GM18870 (cell line): ENCODE measurements around the gene KAT2B.

Experiments
- ATAC-seq: cut with Tn5 transposase; IDR thresholded peaks from one replicate; pipeline ENCODE4 v1.9.1; 2021; ENCODE audit warnings: moderate library complexity; ENCODE audit not compliant: unreplicated experiment

The KAT2B gene

DNA sequence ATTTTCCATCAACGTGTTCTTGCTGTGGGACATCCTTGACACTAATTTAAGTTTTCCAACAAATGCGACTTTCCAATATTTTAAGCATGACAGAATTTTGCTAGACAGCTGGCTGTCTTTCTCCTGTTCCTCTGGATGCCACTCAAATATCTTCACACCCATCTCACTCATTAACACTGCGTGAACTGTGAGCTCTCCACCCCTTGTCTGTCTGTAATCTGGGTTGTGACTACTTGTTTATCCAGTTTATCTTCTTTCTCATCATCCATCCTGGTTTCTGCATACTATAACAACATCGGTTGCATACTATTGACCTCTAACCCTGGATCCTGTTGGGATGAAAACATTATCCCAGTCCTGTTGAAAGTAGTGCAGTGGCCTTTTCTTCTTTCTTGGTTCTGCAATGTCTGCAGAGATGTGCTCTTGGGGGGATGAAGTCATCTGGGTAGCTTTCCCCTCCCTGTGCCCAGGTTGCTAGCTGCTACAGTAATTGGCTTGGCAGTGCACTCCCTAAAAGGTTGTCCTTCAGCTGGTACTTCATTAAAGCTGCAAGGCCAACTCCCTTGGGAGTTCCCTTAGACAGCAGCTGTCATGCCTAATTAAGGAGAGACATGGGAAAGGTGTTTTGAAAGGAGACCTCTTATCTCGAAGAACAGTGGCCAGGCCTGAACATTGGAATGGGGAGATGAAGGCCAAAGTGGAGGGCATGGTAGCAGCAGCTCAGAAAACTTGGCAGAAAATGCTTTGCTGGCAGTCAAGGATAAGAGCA lies 24.7 kb downstream of the KAT2B start:
- ATAC-seq, result no peak

DNA sequence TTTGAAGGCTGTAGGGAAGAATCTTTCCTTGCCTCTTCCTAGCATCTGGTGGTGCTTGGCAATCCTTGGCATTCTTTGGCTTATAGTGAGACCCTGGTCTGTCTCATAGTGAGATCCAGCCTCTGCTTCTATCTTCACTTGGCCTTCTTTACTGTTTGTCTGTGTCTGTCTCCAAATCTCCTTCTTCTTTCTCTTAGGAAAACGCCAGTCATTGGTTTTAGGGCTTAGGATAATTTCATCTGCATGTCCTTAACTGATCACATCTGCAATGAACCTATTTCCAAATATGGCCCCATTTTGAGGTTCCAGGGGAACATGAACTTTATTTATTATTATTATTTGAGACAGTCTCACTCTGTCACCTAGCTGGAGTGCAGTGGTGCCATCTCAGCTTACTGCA lies 25.8 kb downstream of the KAT2B start:
- ATAC-seq, result no peak

DNA sequence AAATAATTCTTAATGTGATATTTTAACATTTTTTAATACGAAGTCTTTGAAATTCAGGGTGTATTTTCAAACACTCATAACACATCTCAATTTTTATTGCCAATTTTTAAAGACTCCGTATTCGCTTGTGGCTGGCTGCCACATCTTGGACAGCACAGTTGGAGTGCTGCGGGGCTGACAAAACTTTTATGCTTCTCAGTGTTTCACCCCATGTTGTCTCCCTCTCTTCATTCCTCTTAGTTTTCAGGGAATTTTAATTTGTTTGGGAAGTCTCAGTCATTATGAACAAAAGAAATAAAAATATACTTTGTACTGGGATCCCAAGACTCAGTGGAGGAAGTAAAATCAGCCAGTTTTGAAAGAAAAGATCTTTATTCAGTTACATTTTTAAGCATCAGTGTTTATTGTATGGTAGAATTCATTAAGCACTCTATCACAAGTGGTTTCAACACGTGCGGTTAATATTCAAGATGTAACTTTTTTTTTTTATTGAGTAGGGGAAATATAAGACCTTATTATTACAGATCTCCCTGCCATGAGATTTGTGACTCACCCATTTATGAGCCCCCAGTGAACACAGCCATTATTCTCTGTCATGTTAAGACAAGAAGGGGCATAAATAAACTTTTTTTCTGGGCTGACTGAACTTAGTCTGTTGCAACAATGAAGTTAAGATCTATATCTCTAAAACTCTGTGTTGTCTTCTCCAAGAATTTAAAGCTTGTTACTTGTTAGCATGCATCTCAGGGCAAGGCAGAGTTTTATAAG lies 26.8 kb downstream of the KAT2B start:
- no peak for ATAC-seq

DNA sequence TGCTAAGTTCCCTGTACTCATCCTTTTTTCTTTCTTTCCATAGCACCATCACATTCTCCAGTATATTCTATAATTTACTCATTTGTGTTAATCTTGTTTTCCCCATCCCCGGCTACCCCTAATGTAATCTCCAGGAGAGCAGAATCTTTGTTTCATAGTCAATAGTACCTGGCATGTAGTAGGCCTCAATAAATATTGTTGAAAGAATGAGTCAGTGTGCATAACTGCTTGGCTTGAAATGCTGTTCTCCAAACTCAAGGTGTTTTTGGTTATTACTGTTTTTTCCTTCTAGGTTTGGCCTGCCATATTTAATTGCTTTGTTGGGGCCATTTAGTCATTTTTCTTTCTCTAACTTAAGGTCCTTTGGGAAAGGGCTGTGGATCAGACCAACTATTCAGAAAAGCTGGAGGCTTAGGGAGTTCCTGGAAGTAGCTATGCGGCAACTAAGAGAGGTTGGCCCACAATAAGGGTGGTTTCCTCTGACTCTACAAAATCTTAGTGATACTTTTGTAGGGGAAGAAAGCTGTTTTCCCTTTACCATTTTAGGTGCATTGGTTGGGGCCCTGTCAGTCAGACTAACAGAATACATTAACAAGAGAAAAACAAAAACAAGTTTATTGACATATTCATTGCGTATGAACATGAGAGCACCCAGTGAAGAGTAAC lies 28.4 kb downstream of the KAT2B start:
- ATAC-seq, result no peak

DNA sequence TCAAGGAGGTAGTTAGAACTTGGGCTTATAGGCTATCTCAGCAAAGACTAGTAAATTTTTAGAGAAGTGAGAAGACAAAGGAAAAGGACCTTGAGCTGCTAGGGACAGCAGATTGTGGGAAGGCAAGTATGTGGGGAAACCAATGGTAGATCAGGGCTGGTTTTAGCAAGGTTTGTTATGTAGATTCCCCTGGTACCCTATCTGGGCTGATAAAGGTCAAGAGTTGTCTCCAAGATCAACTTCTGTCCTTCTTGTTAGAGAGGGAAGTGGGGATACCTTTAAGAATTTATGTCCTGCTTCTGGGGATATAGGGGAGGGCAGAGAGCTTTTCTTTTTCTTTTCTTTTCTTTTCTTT lies 28.9 kb downstream of the KAT2B start:
- no peak for ATAC-seq

DNA sequence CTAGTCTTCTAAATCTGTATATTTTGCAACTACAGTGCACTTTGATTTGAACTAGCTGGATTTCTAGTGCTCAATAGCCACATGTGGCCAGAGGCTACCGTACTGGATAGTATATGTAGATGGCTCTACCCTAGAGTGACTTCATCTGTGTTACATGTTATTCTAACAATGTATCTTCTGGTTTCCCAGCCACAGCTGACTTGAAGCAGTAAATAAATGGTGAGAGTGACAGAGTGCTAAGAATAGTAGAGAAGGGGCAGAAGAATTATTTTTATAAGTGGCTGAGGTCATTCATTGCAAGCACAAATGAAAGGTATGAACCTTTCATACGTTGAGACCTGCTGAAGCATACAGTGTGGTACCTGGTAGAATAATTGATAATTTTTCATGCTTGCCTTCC lies 30.9 kb downstream of the KAT2B start:
- no peak for ATAC-seq

DNA sequence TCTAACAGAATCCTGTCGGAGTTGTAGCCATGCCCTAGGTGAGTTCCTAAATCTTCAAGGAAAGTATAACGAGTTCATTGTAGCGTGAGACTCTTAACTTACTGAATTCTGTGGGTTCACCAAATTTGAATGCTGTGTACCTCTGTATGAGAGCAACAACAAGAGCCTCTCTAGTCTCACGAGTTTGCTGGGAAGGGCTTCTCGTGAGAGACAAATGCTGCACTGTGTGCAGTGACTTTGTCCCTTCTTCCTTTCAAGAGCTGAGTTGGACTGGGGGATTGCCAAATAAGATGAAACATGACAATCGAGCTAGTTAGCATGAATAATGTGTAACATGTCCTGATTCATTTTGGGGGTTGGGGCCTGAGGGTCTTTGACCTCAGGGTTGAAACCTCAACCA lies 32.2 kb downstream of the KAT2B start:
- ATAC-seq, result no peak

DNA sequence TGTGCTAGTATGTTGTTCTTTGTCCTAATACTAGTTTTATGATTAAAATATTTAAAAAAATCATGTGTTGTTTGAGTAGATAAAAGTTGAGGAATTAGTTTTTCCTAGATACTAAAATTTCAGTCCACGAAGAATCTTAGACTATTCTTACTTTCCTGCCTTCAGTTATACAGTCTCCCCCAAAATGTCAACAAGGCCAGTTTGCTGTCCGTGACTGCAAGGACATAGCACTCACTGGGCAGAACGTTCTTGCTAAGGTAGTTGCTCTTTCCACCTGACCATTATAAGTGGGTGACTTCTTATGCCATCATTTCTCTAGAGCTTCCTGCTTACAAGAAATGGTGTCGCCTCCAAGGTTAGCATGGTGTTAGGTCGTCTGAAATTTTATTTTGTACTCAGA lies 32.8 kb downstream of the KAT2B start:
- no peak for ATAC-seq

DNA sequence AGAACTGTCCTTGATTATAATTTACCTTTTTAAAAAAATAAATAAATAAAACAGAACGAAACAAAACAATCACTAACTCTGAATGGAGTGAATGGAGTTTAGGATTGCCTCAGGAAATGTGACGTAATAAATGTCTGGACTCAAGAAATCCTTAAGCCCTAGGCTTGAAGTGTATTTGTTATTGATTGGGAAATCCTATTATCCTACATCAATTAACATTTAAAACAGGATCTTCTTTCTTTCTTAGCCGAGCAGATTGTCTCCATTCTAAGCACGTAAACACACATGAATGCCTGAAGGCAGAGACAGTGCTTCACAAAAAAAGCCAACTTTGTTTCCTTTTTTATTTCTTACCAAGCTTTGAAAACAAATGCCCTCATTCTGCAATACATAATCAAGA lies 33.4 kb downstream of the KAT2B start:
- no peak for ATAC-seq

DNA sequence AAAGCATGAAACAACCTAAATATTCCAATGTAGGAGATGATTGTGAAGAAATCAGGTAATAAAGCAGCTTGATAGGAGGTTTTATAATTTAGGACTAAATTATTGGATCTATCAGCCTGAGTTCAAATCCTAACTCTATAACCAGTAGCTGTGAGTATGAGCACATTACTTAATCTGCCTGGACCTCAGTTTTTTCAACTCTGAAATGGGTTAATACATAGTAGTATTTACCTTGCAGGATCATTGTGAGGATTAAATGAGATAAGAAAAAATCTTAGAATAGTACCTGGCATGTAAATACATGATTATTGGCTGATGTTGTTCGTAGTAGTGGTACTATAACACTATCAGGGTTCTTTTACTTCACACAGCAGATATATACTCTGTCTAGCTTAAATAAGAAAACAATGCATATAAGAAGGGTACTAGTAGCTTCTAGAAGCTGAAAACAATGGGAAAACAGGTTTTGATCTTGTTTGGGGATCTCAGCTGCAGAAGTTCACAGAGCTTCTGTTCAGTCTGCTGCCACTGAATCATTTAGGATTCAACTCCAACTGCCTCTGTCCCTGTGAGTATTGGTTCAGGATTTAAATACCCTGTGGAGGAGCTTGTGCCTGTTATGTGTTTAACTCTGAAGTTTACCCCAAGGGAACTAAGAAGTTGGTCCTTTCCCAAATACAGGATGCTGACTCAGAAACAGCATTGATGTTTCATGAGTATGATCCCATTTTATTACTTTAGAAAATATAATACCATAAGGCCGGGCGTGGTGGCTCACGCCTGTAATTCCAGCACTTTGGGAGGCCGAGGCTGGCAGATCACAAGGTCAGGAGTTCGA lies 34.2 kb downstream of the KAT2B start:
- ATAC-seq, result no peak

DNA sequence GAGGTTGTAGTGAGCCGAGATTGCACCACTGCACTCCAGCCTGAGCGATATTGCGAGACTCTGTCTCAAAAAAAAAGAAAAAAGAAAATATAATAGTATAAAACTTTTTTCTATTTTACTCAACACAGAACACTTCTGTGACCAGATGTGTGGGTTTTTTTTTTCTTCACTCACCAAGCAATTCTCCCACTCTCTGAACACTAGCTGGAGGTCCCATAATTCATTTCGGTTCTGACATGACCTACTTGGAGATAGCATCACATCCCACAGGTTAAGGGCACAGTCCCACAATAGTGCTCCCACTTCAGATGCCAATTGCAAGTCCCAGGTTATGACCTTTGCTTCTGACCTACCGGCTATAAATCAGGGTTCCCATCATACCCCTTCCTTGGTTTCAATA lies 35.0 kb downstream of the KAT2B start:
- ATAC-seq, result no peak

DNA sequence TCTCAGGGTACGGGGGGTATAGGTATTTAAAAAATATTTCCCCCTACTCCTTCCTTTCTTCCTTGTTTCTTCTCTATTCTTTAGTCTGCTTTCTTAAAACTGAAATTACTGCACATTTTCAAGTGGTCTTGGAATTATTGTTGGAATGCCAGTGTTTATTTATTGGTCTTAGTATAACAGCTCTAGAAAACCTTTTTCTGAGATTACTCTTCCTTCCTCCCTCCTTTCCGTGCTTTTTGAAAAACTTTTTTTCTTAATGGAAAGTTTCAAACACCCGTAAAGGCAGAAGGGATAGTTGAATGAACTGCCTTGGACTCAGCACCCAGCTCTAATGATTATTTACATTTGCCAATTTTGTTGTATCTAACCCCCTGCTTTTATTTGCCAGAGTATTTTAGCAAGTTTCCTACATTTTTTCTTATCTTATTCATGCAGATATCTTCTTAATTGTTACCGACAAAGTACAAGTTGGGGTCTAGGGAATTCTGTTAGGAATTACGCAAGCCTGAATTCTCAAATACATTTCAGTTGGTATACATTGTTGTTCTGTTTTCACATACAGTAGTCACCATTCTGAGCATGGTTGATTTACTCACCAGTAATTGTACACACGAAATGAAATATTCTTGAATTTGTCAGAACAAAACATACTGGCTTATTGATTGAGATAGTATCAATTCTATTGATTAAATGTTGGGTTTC lies 36.2 kb downstream of the KAT2B start:
- ATAC-seq, result no peak

DNA sequence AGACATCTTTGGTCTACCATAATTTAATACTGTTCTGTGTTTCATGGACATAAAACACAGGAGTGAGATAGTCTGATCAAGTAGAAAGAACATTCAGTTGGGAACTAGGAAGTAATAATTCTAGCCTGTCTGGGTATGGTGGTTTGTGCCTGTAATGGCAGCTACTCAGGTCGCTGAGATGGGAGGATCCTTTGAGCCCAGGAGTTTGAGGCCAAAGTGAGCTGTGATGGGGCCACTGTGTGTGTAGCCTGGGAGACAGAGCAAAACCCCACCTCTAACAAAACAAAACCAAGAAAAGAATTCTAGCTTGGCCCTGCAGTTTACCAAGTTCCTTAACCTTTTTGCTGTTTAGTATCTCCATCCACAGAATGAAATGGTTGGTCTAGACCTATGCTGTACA lies 36.8 kb downstream of the KAT2B start:
- no peak for ATAC-seq

DNA sequence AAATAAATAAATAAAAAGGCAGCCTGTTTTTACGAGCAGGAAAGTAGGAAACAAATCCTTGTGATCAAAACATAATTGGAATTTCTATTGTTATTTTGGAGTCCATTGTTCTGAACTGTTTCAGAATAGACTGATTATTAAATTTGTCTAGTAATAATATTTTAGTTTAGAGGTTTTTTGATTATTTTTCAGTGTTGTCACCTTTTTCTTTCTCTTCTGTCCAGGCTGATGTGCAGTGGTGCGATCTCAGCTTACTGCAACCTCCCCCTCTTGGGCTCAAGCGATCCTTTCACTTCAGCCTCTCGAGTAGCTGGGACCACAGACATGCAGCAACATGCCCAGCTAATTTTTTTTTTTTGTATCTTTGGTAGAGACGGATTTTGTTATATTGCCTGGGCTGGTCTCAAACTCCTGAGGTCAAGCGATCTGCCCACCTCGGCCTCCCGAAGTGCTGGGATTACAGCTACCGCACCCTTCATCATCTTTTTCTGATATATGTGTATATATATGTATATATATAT lies 38.0 kb downstream of the KAT2B start:
- no peak for ATAC-seq

DNA sequence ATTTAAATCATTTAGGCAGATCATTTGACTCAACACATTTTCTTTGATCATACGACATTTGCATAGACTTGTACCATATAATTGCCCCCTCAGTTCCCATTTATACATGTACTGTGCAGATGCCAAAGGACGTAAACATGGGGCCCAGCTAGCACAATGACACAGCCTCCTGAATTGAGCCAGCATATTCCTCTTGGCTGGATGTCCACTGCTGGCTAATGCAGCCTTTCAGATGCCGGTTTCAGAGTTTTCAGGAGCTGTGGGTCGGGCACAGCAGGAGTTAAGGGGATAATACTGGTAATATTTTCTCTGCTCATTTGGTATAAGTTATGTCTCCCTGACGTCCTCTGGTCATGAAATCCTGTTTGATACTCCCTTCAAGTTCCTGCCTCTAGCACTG lies 39.4 kb downstream of the KAT2B start:
- ATAC-seq, result no peak

DNA sequence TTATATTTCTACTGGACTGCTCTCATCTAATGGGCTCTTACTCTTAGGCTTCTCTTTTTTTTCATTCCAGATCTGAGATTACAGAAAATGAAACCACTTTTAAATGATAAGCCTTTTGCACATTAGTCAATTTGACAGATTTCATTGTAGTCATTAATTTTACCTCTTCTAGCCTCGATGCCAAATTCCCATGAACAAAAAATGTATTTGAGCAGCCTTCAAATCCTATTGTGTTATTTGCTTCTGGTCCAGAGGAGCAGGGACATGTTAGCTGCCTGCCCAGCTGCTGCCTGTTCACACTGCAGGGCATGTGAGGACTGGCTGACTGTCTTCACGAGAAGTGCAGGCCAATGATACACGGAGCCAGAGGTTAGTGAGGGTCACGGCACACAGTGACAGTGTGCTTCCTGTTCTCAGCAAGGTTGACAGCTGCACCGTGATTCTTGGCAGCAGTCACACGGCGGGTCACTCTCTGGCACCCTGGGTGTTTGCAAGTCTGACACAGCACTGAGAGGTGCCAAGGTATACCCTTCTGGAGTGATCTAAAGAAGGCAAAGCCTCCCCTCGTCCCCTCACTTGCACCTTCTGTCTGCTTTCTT lies 40.8 kb downstream of the KAT2B start:
- peak; percentile 64 for ATAC-seq

DNA sequence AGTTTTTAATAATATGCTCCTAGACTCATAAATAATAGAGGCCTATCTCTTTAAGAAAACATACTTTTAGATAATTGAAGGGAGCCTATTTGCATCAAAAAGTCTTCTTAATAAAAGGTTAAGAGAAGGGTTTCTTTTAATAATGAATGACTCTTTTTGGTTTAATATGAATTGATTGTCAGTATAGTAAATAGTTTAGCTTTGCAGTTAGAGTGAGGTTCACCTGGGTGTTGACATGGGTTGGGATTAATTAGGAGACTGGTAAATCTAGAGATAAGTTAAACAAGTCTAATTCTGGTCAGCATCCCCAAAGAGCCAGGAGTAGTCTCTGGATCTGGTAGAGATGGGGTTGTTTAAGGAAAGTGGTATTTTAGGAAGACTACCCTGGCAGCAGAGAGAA lies 43.0 kb downstream of the KAT2B start:
- ATAC-seq, result no peak

DNA sequence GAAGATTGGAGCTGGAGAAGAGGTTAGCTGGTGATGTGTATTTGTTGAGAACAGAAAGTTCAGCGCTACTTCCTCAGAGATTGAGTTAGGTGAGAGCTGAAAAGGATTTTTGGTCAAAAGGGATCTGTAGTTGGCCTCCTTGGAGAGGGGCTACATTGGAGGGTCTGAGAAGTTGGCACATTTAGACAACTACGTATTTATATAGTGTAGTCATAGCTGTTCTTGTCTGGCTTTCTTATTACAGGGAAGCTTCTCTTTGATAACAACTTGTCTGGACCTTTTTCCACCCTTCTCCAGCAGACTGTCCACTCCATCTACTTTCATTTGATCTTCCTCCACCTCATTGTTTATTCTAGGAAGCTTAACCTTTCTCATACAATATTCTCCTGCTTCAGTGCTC lies 43.7 kb downstream of the KAT2B start:
- ATAC-seq, result no peak

DNA sequence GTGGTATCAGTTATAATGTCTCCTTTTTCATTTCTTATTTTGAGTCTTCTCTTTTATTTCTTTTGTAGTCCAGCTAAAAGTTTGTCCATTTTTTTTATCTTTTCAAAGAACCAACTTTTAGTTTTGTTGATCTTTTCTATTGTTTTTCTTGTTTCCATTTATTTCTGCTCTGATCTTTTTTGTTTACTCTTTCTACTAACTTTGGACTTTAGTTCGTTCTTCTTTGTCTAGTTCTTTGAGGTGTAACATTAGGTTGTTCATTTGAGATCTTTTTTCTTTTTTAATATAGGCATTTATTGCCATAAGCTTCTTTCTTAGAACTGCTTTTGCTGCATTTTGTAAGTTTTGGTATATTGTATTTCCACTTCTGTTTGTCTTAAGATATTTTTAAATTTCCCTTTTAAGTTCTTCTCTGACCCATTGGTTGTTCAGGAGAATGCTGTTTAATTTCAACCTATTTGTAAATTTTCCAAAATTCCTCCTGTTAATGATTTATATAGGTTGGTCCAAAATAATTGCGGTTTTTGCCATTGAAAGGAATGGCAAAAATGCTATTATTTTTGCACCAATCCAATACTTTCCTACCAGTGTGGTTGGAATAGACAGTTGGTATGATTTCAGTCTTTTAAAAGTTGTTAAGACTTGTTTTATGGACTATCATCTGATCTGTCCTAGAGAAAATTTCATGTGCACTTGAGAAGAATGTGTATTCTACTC lies 51.2 kb downstream of the KAT2B start:
- ATAC-seq, result no peak
